Measurements from ENCODE around the gene RASGRF1. TPM values are rescaled to one million over a fixed set of nuclear protein-coding genes. Genes with fewer than 3 reads are reported as not detected.

RASGRF1 gene
- total RNA-seq = under 0.01 TPM in 1 of 2 replicates, not detected in the other

DNA sequence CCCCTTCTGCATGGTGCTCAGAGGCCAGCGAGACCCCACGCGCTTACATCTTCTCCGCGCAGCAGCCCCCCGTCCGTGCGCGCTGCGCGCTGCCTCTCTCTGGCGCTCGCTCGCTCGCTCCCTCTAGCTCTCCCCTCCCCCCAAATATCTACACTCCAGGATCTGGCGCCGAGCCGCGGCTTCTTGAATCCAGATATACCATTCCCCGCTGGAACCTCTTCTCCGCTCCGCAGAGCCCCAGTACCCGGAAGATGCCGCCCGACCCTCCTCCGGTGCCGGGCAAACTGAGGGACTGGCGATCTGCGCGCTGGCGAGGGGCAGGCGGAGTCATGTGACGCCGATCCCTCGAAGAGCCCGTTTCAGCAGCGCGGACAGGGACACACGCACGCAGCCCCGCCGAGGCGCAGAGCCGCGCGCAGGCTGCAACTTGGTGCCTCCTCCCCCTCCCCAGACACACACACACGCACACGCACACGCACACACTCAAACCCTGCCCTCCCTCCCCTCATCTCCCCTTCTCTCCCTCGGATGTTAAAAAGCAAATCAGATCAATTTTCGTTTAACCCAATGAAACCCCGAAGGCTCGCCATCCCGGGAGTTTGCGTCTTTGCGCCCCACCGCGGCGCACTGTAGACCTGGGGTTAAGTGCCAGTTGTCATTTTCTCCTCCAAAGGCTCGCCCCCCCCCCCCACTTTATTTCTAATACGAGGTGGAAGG, at the start of gene RASGRF1:
TSS of gene RASGRF1 (minus strand) at position 294 of the 717 bp plus-strand sequence. CDS start at position 12, 282 bp downstream.

GRCh38 chr15:78944669-78945407, 145.7 kb downstream of the RASGRF1 start, which contains the start of gene CTSH:
TSS of gene CTSH (minus strand) at chr15:78945046. CDS start at chr15:78944981, 65 bp downstream.

Other genes starting within 250 kb of the RASGRF1 start
- 281 and 404 TPM in 2 replicates for gene MORF4L1, start 217.9 kb downstream of the RASGRF1 start, total RNA-seq
- gene CTSH, start 145.7 kb downstream of the RASGRF1 start, total RNA-seq = 11.2 and 41.7 TPM in 2 replicates
- not detected in 2 replicates for gene ANKRD34C, start 191.9 kb upstream of the RASGRF1 start, total RNA-seq
- gene TMED3, start 220.3 kb upstream of the RASGRF1 start, total RNA-seq = 106 and 121 TPM in 2 replicates